GM12873 (cell line): ENCODE results near the gene SOCS3.

Experiments used
- TF ChIP-seq, protein P1 (sequence below): IDR thresholded peaks from 2 replicates; pipeline ENCODE4 v1.5.1; 2012; ENCODE audit warnings: low read depth, mild to moderate bottlenecking, moderate library complexity, low read length, control low read depth; ENCODE audit not compliant: insufficient read depth; ENCODE audit errors: missing control alignments

Gene SOCS3

DNA sequence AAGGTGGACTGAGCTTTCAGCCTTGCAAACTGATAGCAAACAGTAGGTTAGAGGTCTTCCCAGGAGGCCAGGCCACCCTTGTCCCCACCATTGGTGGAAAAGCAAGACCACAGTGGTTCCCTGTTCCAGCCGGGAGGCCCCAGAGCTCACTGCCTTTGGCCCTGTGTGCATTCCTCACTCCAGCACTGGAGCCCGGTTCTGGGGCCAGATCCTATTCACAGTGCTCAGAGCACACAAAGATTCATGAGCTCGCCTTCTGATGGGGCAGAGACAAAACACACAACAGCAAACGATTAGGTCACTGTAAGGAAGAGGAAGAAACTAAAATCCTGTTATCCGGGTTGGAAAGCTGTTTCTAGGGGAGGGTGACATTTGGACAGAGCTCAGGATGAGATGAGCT lies 13.0 kb upstream of the SOCS3 start:
- TF ChIP-seq, protein P1, sequence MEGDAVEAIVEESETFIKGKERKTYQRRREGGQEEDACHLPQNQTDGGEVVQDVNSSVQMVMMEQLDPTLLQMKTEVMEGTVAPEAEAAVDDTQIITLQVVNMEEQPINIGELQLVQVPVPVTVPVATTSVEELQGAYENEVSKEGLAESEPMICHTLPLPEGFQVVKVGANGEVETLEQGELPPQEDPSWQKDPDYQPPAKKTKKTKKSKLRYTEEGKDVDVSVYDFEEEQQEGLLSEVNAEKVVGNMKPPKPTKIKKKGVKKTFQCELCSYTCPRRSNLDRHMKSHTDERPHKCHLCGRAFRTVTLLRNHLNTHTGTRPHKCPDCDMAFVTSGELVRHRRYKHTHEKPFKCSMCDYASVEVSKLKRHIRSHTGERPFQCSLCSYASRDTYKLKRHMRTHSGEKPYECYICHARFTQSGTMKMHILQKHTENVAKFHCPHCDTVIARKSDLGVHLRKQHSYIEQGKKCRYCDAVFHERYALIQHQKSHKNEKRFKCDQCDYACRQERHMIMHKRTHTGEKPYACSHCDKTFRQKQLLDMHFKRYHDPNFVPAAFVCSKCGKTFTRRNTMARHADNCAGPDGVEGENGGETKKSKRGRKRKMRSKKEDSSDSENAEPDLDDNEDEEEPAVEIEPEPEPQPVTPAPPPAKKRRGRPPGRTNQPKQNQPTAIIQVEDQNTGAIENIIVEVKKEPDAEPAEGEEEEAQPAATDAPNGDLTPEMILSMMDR: no peak

DNA sequence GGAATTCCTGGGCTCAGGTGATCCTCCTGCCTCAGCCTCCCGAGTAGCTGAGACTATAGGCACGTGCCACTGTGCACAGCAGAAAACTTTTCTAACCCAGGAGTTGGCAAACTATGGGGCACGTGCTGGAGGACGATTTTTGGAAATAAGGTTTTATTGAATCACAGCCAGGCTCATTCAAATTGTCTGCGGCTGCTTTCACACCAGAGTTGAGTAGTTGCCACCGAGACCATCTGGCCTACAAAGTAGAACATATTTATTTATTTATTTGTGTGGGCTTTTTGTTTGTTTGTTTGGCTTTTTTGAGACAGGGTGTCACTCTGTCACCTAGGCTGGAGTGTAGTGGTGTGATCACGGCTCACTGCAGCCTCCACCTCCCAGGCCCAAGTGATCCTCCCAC lies 11.2 kb upstream of the SOCS3 start:
- TF ChIP-seq, protein P1: no peak

DNA sequence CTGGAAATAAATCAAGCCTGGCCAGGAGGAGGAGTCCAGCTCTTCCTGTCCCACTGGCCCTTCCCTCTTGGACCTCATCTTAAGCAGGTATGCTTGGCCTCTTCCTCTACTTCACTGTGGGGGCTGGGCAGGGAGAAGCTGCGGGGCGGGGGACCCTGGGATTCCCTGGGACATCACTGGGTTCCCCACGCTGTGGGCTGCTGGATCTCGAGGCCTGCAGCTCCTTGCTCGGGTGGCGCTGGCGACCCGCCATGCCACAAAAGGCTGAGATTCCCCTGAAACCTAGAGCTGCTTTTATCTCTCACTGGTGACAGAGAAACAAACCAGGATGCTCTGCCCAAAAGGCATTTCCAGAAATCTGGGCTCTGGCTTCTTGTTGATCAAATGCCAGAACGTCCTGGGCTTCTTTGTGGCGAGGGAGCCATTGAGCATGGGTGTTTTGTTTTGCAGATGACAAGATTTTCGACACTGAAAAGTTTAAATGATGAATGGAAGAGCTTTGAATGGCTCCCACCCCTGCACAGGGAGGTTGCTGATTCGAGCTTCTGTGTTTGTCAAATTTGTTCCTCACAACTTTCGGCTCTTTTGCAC lies 10.0 kb upstream of the SOCS3 start:
- TF ChIP-seq, protein P1: no peak

DNA sequence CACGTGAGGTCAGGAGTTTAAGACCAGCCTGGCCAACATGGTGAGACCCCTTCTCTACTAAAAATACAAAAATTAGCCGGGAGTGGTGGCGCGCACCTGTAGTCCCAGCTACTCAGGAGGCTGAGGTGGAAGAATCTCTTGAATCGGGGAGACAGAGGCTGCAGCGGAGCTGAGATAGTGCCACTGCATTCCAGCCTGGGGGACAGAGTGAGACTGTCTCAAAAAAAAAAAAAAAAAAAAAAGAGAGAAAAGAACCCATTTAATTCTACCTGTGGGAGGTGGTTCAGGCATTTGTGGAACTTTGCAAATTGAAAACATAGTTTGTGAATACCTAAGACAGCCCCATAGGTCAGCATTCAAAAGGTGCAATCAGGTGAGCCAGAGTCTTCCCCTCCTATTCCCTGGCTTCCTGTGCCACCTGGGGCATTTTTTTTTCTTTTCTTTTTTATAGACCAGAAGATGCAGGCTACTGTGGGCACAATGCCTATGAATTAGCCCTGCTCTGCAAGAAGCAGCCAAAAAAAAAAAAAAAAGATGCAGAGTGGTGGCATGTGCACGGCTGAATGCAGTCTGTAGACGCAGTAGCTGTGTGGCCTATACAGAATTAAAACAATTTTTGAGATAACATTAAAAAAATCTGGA lies 9.1 kb upstream of the SOCS3 start:
- TF ChIP-seq, protein P1: no peak

DNA sequence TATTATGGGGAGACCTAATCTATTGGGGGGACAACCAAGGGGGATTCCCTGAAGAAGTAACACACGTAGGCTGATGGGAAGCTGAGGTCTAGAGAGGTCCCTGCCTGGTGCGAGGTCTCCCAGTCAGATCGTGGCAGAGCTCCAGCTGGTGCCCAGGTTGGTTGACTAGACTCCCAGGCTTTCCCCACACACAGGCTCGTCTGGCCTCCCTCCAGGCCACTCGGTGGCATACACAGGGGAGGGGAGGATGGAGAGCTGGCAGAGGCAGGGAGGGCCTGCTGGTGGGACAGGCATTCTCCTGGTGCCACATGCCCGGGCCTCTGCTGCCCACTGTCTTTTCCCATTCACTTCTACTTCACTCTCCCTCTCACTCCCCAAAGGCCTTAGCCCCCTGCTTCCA lies 8.5 kb upstream of the SOCS3 start:
- TF ChIP-seq, protein P1: no peak

DNA sequence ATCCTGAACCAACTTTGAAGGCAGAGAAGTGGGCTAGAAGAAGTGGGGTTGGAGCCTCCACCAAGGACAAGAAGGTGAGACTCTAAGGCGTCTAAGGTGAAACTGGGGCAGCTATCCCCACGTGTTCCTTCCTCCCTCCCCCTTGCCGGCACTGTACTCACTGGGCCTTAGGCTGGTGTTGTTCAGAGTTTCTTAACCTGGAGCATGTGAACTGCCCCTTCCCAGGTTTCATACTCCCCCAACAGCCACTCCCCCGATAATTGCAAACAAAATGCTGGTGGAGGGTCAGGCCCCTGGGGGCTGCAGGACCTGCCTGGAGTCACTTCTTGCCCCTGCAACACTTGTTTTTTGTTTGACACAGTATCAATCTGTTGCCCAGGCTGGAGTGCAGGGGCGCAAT lies 7.3 kb upstream of the SOCS3 start:
- TF ChIP-seq, protein P1: no peak

DNA sequence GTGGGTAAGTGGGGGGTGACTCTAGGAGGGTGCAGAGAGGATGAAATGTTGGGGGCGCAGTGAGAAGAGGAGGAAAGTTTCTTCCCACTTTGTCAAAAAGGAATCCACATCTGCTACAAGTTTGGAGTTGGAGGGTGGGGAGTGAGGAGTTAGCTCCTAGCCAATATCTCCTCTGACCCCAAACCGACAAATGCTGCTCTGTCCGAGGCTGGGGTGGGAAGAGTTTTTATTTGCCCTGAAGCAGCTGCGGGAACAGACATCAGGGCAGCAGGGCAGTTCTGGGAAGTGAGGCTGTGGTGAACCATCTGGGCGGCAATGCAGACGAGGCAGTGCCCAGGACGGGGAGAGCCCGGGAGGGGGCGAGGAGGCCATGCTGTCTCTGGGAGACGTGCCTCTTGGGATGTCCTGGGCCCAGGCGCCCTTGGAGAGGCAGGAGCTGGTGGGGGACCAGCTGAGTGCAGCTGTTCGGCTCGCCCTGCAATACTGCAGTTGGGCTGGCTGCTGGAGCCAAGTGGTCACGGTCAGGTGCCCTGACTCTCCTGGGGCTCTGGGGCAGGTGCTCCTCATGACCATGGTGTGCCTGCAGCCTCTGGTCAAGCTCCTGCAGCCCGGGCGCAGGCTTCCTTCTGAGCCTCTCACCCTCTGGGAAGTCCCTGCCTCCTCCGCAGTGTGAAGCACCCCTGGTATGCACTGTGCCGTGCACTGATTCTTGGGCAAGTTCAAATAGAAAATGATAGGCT lies 6.4 kb upstream of the SOCS3 start:
- TF ChIP-seq, protein P1: no peak
